HG02973 (cell line): Measurements from ENCODE around the gene PRR30.

Source experiments
- ATAC-seq: cut with Tn5 transposase; IDR thresholded peaks from one replicate; pipeline ENCODE4 v1.9.1; 2021; ENCODE audit warnings: moderate library complexity; ENCODE audit not compliant: unreplicated experiment

Gene PRR30

GRCh38 chr2:27100036-27100435, 39.2 kb downstream of the PRR30 start:
- ATAC-seq, result no peak

- no peak for ATAC-seq
Measured at GRCh38 chr2:27099334-27099955, 39.8 kb downstream of the PRR30 start.

DNA sequence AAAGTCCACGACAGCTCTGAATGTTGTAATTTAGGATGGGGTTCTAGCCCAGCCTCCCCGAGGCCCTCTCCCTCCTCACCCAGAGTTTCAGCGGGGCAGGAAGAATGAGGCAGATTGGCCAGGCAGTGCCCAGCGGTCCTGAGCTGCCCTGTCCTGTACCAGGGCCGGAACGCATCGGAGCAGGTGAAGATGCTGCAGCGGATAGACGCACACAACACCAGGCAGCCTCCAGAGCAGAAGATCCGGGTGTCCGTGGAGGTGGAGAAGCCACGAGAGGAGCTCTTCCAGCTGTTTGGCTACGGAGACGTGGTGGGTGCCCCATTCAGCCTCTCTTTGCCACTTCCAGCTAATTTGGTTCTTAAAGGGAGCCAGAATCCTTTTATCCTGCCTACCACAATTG, 41.9 kb downstream of the PRR30 start:
- ATAC-seq, result no peak

DNA sequence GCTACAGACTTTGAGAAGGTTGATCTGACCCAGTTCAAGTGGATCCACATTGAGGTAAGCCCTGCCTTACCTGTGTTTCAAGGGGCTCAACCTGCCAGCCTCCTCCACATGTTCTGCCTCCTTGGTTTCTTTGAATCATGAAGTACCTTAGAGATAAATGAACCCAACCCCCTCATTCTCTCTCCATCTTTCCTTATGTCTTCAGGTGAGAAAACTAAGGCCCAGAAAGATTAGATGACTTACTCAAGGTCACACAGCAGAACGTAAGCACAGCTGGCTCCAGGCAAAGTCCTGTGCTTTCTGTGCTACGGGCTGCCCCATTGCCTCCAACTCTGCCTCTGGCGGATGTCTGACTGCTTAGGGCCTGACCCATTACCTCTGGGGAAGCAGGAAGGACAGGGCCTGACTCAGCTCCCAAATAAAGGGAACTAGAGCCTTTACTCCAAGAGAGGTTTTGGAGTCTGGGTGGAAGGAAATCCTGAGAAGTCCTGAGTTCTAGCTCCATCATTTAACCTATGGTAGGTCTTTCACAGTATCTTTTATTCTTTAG, 42.4 kb downstream of the PRR30 start:
- no peak for ATAC-seq

DNA sequence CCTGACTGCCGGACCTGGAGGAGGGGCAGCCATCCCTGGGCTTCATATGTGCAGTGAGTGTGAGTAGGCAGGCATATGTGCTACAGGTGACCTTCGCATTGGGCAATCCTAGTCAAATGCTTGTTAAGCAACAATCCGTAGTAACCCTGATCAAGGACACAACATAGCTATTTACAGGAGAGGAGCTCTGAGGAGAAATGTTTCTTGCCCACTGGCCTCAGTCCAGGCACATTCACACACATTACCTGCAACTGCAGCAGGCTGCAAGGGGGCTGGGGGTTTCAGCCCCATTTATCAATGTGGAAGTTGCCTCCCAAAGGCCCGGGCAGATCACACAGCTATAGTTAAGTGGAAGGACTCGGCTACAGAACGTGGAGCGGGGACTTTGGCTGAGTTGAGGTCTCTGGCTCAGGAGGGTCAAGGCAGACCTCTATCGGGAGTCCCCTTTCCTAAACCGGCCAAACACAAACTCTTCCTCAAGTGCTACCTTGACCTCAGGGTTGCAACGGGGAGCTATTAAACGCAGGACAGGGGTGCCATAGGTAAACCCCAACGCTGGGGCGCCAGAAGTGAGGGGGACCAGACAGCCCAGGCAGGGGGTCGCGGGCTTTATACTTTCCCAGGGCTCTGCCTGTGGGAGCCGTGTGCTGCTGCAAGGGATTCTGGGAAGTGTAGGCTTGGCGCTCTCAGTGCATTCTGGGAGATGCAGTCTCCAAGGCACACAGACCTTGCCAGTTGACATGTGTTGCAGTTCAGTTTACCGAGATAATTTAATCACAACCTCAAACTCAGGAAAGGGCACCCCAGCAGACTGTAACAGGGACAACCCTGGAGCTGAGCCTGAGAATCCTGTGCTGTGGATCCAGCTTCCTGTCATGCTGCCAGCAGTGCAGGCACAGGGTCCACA, 43.2 kb downstream of the PRR30 start:
- ATAC-seq, result no peak

DNA sequence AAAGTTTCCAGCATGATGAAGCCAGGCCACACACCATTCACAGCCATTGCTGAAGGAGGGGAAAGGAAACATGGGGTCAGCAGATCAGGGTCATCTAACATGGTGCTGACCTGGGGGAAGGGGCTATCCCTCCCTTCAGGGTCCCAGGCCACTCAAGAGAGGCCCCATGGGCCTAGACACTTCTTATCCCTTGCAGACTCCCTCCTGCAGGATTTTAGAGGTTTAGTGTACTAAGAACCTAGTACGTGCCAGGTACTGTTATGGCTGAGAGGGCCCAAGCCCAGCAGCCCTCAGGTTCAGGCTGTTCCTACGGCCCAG, 43.8 kb downstream of the PRR30 start:
- ATAC-seq, result no peak

DNA sequence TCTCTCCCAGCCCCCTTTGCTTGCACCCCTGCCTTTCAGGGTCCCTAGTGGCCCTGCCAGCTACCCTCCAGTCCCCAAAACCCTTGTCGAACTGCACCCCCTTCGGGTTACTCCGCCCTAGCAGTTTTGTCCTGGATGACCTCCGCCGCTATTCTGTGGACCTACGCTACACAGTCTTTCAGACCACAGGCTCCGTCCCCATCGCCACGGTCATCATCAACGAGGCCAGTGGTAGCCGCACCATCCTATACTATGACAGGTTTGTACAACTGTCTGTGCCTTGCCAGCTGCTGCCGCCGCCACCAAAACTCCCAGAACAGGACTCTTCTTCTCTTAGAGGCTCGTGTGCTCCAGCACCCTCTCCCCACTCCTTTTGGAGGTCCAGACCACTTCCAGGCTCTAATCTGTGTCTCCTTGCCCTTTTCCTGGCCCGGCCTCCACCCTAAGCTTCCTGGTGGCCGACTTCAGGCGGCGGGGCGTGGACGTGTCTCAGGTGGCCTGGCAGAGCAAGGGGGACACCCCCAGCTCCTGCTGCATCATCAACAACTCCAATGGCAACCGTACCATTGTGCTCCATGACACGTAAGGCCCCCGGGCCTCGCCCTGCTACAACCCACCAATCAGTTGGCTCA, 44.7 kb downstream of the PRR30 start:
- ATAC-seq, result no peak

- ATAC-seq, result no peak
Measured at GRCh38 chr2:27093430-27094352, 45.5 kb downstream of the PRR30 start.

DNA sequence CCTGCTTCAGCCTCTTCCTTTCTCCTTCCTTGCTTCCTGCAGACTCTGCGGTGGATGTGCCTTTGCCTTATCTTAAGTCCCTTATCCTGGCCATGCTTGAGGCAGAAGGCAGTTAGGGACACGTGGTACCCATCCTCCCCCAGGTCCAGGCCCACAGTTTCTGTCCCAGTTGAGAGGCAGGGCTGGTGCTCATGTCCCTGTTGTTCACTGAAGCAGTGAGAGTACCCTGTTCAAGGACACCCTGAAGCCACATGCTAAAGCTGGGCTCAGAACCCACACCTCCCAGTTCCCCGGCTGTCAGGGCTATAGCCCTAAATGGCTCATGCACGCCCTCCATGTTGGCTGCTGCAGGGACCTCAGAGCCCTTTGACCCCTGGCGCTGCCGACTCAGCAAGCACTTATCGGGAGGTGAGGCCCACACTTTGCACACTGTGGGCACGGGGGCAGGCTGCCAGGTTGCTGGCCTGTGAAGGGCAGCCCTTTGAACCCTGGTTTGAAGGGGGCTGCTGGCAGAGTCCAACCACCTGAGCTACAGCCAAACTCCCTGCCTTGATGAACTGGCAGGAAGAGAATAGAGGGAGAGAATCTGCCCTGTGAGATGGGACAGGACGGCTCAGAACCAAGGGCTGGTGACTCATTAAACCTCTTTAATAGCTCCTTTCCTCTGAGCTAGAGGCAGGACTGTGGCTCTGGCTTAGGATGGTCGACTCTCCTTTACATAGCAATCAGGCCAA, 46.3 kb downstream of the PRR30 start:
- no peak for ATAC-seq

GRCh38 chr2:27091746-27092695, 47.2 kb downstream of the PRR30 start:
- no peak for ATAC-seq

GRCh38 chr2:27089111-27089954, 49.9 kb downstream of the PRR30 start:
- ATAC-seq, result no peak

- no peak for ATAC-seq
Measured at GRCh38 chr2:27088634-27089033, 50.6 kb downstream of the PRR30 start.

DNA sequence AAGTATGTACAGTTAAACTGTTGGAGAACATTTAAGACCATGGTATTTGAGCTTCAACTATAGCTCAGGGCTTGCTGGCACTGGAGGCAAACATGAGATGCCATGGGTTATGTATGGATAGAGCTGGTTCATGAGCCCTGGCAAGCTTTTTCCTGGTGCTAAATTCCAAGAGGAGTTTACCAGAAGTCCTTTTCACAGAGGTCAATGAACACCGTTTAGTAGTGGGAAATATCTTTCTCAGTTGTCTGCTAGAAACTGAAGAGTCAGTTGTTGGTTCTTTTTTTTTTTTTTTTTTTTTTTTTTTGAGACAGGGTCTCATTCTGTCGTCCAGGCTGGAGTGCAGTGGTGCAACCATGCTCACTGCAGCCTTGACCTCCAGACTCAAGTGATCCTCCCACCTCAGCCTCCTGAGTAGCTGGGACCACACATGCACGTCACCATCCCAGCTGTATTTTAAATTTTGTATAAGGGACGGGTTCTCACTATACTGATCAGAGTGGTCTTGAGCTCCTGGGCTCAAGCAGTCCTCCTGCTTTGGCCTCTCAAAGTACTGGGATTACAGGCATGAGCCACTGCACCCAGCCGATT, 51.3 kb downstream of the PRR30 start:
- ATAC-seq, result no peak
